NCI-H2196 (cell line): ENCODE results near the gene CHST11.

Experiments used
- DNase-seq: peaks from one replicate; lab custom pipeline; 2025; ENCODE audit not compliant: unreplicated experiment; lab: John Stamatoyannopoulos, UW

CHST11 gene

DNA sequence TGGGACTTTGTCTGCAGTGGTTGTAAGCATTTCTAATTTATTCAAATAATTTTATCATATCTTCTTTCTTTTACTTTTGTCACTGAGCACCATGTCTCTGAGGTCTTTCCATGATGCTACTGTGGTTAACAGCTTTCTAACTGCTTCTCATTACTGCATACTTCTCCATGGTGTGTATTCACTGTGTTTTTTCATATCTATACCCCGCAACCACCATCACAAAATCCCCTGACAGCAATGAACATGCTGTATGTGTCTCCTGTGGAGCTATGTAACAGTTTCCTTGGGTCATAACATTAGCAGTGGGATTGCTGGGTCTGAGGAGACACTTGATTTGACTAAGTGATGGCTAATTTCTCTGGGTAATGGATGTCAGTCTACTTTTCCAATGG is 29.2 kb upstream of the CHST11 start:
- DNase-seq: no peak

DNA sequence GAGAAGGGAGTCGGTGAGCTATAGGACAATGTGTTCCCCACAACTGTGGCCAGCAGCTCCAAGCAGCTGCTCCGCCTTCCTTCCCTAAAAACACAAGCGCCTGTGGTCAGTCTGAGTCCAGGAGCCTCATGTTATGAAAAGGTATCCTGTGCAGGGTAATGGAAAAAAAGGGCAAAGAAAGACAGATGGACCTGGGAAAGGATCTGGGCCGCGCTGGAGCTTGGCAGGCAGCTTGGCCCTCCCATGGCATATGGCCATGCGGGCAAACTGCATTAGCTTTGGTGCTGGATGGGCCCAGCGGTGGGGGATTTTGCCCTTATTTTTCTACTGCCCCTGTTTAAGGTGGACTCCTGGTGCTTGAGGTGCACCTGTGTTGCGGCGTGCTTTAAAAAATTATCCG is 23.7 kb upstream of the CHST11 start:
- DNase-seq: no peak

DNA sequence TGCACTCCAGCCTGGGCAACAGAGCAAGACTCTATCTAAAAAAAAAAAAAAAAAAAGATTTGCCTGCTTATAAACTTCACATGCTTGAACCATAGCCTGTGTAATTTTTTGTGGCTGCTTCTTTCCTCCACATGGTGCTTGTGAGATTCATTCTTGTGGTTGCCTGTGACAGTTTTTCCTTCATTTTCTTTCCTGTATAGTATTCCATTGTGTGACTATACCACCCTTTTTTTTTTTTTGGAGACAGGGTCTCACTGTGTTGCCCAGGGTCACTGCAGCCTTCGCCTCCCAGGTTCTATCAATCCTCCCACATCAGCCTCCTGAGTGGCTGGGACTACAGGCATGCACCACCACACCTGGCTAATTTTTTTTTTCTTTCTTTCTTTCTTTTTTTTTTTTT is 22.6 kb upstream of the CHST11 start:
- DNase-seq: no peak

DNA sequence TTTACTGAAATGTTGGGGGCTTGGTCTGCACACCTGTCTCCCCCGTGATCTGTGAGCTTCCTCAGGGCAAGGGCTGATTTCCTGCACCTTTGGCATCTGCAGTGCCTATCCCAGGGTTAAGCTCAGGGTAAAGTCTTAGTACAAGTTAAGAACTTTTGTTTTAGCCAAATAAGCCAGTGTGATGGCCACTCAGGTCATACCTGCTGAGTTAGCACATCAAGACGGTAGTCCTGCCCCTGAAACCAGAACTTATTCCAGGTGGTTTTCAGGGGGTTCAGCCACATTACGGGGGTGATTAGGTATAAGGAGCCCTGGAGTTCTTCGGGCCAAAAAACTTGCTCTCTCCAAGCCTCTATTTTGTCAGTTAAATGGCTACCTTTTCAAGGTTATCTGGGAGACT is 21.6 kb upstream of the CHST11 start:
- no peak for DNase-seq

DNA sequence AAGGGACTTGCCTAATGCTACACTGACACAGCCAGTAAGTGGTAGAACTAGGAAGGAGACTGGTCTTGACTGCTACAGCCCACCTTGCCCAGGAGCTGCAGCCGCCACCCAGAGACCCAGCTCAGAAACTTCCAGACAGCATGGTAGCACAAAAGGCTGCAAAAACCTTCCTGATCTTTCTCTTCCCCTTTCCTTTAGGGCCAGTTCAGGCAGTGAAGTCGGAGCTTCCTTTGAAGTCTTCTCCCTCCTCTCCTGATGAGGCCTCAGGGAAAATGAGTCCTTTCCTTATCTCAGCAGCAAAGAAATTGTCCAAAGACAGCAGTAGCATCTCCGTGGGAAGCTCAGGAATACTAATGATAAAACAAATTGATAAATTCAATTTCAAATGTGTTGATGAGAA is 21.0 kb upstream of the CHST11 start:
- no peak for DNase-seq

DNA sequence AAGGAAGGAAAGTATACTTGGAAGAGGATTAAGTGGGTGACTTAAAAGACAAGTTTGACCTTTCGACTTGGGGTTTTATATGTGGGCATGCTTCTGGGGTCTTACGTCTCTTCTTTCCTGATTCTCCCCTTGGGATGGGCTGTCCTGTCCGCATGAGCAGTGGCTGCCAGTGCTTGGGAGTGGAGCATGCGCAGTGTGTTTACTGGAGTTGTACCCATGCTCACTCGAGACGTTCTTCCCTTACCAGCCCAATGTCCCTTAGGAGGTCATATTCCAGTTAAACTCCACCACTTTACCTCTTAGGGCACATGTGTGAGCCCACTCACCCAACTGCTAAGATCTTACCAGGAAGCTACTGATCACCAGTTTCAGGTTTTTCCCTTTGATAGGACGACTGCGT is 20.0 kb upstream of the CHST11 start:
- DNase-seq: no peak

DNA sequence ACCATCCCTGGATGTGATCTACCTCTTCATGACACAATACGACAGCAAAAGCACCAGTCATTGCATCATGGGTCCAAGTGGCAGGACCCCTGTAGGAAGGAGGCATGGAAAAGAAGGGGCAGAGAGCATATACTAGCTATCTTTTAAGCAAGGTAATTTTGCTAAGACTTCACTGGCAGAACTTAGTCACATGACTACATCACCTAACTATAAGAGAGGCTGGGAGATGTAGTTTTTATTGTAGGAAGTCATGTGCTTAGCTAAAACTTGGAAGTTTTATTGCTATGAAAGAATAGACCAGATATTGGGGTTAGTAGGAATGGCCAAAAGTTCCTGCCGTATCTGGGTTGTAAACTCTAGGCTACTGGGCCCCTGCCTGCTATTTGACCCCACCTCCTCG is 18.6 kb upstream of the CHST11 start:
- DNase-seq: no peak

DNA sequence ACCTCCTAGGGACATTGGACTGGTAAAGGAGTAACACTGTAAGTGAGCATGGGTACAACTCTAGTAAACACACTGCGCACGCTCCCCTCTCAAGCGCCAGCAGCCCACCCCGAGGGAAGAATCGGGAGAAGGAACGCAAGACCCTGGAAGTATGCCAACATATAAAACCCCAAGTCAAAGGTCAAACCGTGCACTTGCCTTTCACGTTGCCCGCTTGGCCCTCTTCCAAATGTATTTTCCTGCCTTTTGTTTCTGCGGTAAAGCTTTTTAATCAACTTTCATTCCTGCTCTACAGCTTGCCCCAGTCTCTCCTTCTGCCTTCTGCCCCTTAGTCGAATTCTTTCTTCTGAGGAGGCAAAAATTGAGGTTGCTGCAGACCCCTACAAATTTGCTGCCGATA is 17.6 kb upstream of the CHST11 start:
- DNase-seq: no peak

DNA sequence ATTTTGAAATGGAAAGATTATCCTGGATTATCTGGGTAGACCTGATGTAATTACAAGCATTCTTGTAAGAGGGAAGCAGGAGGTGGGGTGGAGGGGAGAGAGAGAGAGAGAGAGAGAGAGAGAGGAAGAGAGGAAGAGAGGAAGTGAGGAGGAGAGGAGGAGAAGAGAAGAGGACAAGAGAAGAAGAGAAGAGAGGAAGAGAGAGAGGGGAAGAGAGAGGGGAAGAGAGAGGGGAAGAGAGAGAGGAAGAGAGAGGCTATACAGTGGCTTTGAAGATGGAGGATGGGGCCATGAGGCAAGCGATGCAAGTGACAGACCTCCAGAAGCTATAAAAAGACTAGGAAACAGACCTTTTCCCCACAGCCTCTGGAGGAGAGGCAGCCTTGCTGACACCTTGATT is 13.7 kb upstream of the CHST11 start:
- no peak for DNase-seq

DNA sequence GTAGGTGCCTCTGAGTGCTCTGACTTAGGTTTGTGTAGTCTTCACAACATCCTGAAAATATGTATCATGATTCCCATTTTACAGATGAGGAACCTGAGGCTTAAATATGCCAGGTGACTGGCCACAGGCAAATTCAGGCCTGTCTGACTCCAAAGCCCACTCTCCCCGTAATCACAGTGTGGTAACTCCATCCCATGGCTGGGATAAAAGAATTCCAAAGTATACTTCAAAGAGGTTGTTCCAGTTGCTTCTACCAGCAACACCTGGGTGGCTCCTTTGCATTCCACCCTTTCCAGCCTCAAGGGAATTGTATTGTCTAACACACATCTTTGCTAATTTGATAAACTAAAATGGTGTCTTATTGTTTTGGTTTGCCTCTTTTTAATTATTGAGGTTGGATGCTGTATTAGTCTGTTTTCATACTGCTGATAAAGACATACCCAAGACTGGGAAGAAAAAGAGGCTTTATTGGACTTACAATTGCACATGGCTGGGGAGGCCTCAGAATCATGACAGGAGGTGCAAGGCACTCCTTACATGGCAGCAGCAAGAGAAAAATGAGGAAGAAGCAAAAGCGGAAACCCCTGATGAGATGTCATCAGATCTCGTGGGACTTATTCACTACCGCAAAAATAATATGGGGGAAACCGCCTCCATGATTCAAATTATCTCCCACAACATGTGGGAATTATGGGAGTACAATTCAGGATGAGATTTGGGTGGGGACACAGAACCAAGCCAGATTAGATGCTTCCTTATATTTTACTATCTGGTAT is 9.9 kb upstream of the CHST11 start:
- no peak for DNase-seq

DNA sequence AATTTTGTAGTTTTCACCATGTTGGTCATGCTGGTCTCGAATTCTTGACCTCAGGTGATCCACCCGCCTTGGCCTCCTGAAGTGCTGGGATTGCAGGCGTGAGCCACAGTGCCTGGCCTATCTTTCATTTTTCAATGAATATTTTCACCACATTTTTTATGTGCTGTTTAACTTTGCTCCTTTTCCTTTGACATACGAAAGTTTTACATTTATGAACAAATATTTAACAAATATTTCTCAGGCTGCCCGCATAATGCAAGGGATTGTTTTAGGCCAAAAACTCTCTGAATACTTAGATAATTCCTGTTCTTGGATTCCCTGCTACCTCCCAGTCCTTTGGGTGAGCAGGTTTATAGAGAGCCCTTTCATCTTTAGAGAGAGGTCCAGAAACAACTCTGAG is 8.7 kb upstream of the CHST11 start:
- DNase-seq: no peak

DNA sequence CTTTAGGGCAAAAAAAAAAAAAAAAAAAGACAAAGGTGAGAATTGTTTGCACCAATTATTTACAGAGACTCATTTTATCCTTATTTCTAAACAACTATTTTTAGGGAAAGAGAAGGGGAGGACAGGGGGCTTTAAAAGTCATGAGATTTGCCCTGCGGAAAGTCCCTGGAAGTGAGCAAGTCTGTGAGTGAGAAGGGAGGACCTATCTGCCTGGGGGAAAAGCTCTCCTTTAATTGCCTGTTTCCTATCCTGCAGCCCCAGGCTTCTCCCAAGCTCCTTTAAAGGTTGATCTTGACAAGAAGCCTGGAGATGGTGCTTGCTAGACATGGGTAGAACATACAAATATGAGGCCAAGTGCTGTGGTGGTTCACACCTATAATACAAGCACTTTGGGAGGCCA is 8.3 kb upstream of the CHST11 start:
- DNase-seq: no peak

DNA sequence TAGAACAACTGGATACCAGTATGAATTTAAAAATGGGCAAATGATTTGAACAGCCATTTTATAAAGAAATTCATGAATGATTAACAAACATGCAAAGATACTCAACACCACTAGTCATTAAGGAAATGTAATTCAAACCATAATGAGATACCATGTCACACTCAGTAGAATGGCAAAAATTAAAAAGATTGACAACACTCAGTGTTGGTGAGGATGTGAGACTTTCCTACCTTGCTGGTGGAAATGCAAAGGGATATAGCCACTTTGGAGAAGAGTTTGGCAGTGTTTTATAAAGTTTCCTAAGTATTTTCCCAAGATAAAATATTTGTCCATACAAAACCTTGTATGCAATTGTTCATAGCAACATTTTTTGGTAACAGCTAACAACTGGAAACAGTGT is 6.0 kb upstream of the CHST11 start:
- no peak for DNase-seq

DNA sequence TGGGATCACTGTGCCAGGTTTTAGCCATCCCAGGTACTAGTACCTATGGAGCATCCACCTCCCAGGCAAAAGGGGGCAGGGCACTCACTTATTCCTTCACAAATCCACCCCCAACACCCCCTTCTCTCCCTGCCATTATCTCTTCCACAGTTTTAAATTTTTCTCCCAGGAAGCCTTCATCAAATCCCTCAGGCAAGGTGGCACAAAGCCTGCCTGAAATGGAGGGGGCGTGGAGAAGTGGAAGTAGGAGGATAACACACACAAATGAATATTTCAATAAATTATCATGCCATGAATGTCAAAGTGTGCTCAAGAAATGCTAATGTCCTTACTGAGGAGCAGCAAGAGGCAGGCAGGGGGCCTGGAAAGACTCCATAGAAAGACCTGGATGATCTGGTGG is 4.7 kb upstream of the CHST11 start:
- no peak for DNase-seq

DNA sequence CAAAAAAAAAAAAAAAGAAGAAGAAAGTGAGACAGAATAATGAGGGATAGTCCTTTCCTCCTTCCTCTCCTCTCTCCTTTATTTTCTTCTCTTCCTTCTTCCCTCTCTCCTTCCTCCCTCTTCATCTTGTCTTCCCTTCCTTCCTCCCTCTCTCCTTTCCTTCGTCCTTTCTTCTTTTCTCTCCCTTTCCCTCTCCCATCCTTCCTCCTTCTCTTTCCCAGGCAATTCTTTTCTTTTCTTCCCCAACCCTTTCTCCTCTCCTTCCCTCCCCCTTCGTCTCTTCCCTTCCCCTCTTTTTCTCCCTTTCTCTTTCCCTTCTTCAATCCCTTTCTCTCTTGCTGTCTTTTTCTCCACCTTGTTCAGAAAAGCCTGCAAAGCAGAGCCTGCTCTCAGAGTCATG is 3.6 kb upstream of the CHST11 start:
- no peak for DNase-seq

DNA sequence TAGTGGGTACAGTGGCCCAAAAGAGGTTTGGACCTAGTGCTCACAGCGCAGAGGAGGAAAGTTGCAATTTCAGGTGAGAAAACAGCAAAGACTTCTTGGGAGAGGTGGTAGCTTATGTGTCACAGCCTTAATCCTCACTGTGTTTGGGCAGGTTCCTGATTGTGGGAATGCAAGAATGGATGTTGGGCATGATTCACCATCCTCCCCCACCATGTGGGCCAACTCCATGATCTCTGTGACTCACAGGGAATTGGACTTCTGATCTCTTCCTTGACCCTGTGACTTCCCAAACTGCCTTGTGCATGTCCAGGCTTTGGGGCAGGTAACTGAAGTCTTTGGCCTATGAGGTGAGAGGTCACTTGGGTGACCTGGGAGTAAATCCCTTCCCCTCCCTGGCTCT is 1.8 kb upstream of the CHST11 start:
- no peak for DNase-seq

DNA sequence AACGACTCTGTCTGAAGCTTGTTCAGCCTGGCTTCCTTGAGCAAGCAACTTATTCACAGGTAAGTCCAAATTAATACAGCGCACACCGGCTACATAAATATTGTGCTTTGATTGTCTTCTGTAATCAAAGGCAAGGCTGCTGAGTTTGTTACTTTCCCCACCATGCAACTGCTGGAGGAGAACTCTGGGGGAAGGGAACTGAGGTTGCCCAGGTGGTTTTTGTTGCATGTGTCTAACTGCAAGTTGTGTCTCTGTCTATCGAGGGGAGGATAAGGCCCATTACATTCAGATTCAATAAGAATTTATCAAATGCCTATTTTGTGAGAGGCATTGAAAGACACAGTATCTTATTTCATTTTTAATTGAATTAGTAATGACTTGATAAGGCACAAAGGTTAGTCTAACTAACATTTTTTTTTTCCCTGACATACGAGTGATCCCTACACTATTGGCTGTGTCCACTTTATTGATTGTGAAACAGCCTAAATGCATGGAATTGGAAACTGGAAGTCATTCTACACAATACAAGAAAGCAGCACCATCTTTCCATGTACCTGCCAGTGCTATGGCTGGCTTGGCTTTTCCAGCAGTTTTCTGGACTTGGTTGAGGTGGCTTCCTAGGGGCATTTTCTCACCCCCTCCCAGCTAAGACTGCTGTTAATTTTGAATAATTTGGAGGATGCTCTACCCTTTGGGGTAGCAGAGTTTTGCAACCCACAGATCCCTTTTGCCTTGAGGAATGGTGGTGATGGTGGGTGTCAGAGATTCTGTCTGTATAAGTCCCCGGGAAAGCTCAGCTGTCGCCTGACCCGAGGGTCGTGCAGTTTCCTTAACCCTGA is 951 bp upstream of the CHST11 start:
- DNase-seq: no peak

DNA sequence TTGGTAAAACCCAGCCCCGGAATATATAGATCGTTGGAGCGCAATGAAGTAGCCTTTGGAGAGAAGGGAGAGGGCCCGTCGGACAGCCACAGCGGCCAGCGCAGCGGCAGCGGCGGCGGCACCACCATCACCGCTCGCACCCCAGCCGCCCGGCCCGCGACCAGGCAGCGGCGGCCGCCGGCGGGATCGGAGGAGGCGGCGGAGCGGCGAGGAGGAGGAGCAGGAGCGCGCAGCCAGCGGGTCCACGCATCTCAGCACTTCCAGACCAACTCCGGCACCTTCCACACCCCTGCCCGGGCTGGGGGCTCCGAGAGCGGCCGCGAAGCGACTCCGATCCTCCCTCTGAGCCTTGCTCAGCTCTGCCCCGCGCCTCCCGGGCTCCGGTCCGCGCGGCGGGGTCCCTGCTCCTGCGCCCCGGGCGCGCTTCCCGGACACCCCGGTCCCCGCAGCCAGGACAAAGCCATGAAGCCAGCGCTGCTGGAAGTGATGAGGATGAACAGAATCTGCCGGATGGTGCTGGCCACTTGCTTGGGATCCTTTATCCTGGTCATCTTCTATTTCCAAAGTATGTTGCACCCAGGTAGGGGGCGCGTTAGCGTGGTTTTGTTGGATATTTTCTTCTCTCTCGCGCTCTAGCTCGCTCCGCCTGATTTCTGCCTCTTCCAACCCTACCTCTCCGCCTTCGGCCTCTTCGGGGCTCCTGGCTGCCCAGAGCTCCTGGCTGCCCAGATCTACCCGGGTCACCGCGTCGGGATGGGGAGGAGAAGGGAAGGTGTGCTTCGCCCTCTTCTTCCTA is 400 bp downstream of the CHST11 start:
- DNase-seq: peak; percentile 41

DNA sequence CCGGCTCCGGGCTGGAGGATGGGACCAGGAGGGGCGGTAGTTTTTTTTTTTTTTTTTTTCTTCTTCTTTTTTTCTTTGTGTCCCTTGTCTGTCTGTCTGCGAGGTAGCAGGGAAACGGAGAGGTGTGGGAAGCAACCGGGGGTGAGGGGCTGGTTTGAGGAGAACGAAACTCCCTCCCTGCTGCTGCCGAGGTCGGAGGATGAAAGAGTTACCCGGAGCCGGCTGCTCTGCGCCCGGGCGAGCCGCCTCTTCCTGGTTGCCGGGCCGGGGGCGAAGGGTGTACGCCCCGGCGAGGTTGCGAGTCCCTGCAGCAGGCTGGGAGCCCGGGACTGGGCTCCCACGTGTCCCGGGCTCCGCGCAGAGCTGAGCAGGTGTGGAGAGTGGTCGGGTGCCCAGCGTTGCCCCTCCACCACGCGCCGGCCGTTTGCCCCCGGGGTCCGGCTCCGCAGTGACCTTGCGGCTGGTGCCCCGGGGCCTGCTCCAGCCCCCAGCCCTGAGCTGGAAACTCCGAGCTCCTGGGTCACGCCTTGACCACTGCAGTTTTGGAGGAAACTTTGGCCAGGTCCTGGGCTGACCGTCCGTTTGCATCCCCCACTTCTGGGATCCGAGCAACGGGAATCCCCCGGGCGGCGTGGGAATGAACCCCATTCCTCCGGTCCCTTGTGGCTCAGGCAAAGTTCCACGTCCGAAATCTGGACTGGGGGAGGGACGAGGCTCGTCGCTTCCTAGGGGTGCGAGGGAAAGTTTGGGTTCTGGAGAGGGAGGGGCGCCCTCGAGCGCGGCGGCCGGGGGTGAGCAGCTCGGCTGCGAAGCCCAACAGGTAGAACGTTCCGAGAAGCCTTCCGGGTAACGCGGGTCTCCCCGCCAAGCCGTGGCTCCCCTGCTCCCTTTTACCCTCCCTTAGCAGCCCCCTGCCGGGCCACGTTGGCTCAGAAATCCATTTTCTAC is 1.3 kb downstream of the CHST11 start:
- no peak for DNase-seq

DNA sequence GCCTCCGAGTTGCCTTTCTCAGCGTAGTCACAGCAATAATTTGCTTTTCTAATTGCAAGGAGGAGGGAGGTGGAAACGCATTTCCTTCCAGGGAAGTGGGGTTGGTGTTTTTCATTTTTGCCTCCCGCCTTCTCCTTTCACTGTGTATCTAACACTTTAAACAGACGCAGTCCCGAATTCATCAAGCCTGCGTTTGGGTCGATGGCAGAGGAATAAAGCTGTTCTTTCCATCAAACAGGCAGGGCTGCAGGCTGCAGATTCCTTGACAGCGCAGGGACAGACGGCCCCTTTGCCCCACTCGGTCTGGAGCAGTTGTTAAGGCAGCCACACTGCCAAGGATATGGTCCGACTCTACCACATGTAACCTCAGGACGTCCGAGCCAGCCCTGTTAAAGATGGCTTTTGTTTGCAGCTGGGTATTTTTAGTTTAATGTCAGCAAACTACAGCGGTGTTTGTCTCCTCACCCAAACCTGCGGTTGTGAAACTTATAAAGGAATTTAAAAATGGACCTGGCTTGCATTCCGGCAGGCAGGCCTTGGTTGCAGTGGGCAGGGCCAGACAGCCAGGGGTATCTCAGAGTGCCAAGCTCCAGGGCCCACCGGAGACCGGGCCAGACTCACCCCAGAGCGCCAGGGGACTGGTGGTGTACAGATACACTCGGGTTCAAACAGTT is 2.1 kb downstream of the CHST11 start:
- no peak for DNase-seq
